Fibroblast of skin of left quadriceps (primary cell): ENCODE measurements around the gene USP3.

Experiments
- DNase-seq, 2 experiments: peaks; one replicate each; pipeline ENCODE4 v3.0.0-alpha.2; 2013; ENCODE audit warnings: low read depth in 2 of 2

The USP3 gene

DNA sequence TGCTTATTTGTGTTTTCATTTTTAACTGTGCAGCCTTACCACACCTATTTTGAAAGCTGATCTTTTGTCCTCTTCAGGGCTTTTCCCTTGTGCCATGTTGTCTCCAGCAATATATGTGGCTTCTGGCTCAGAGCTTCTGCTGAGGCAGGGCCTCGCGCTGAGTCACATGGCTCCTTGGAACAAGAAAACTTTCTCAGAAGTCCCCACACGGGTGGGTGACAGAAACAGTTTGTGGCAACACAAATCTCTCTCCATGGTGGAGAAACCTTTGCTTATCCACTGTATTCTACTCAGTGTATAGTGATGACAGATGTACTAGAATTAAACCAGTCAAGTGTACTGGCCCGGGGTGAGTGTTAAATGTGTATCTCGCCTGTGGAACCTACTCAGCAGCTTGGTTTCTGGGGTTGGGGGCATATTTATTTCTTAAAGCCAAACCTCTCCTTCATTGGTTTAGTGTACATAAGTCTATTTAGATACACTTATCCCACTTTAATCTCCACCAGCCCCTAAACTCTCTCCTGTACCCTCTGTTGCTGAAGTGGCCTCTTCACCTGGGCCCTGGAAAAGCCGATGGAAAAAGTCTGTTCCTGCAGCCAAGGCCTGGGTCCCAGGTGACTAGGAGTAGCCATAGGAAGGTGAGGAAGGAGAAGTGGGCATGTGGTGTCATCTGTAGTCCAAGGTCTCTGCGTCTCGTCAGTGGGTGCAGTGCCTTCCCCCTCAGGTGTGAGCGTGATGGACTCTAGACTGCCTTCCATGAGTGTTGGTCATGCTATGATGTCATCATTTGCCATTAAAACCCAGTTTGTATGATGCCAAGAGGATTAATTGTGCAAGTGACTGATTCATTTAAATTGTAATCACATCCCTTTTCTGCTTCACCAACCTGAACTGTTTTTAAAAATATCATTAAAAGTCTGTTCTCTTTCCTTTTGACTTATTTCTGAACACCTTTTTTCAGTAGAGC lies 89.6 kb downstream of the USP3 start:
- no peak for DNase-seq

- no peak for DNase-seq
These were observed 90.7 kb downstream of the USP3 start for GRCh38 chr15:63595065-63595464.

DNA sequence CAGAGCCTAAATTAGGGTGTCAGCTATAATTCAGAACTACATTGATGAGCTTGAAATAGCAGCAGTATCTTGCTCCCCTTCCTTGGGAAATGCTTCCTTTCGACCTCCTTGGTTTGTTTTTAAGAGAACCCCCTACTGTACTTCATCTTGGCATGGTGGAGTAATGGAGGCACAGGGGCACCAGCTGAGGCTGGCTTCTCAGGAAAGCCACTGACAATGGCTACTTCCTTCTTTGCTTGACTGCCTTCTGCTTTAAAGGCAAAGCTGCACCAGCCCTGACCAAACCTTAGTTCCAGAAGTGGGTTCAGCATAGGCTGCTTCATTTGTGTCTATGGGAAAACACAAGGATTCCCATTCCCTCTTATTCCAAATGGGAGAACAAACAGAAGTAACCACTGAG lies 91.3 kb downstream of the USP3 start:
- DNase-seq = no peak

DNA sequence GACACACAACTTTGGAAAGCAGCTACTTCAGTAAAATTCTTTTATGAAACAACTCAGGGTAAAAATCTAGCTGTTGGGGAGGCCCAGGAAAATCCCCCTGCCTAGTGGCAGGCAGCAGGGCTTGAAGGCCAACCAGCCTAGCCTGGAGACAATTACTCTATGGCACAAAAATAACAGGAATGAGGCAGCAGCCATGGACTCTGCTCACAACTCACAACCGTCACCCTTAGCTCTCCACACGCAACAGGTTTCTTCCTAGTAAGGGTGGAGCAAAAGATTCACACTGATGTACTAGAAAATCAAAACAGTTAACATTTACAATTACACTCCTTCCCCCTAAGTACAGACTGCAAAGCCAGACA lies 92.3 kb downstream of the USP3 start:
- no peak for DNase-seq

- DNase-seq = no peak
These were observed 92.8 kb downstream of the USP3 start, which contains the start of gene FBXL22 for GRCh38 chr15:63597038-63597790. TSS of gene FBXL22 (plus strand) at chr15:63597387. CDS start at chr15:63597393, 6 bp downstream.

- no peak for DNase-seq
These were observed 93.4 kb downstream of the USP3 start for GRCh38 chr15:63597821-63598220.

DNA sequence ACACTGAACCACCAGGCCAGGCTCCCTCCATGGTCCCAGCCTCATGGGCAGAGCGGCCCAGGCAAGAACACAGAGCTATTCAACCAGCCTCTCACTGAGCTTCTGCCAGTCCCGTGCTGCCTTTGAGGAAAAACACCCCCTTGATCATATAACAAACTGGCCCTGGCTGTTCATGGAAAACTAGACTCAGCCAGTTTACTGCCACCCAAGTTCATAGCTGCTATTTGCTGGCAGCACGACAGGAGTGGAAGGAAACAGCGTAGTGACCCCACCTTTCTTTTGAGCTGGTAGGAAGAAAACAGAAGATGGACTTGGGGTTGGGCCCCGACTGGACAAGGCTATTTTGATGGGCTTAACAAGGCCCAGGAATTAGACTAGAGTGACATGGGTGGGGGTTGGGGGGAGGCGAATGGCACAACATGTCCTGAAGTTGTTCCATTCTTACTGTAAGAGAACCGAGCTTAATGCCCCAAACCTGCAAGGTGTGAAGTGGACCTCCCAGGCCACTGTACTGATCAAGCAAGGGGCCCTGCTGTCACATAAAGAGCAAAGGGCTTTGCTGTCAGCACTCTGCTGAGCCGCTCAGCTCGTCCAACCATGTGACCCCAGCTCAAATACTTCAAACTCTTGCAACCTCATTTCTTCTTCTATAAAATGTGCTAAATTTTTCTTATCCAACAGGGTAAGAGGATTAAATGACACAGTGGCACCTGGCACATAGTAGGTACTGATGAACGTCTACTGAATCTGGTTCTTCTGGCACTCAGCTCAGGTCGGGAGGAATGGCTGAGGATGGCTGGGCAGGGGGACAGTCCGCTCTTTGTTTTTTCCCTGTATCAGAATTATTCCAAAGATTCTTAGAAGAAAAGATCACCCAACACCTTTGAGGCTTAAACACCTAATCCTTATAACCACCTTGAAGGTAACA lies 94.3 kb downstream of the USP3 start:
- DNase-seq = no peak

GRCh38 chr15:63599401-63600000 lies 95.1 kb downstream of the USP3 start:
- DNase-seq = no peak

DNA sequence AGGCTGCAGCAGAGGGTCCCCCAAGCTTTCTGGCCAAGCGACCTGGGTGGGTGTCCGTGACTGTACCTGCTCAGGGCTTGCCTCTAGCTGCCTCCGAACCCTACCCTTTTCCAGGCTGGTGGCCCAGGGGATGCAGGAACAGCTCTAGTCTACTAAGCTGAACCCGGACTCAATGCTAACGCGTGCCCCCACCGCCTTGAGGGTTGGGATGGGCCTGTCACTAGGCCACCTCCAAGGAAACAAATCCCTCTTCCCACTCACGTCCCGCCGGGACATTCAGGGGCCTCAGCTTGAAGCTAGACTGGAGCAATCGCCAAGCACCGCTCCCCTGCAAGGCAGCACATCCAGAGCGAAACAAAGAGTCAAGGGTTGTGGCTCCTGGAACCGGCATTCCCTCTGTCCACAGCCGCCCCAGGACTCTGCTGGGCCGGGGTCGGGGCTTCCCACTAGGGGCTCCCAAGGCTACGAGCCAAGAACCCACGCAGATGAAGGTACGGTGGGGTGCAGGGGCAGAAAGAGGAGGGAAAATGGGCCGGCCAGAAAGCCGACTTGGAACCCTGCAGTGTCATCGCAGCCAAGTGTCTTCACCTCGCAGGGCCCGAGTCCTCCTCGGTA lies 95.7 kb downstream of the USP3 start:
- DNase-seq = no peak

DNA sequence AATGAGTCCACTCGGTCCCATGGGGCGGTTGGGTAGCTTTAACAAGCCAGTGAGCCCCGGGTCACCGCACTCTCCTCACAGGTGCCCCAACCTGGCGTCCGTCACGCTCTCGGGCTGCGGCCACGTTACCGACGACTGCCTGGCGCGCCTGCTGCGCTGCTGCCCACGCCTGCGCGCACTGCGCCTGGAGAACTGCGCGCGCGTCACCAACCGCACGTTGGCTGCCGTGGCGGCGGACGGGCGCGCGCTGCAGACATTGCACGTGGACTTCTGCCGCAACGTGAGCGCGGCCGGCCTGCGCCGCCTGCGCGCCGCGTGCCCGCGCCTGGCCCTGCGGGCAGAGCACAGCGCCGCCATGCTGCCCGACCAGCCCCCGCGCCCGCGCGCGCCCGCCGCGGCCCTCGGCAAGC lies 96.2 kb downstream of the USP3 start:
- DNase-seq = peak; percentile 84 to 86

DNA sequence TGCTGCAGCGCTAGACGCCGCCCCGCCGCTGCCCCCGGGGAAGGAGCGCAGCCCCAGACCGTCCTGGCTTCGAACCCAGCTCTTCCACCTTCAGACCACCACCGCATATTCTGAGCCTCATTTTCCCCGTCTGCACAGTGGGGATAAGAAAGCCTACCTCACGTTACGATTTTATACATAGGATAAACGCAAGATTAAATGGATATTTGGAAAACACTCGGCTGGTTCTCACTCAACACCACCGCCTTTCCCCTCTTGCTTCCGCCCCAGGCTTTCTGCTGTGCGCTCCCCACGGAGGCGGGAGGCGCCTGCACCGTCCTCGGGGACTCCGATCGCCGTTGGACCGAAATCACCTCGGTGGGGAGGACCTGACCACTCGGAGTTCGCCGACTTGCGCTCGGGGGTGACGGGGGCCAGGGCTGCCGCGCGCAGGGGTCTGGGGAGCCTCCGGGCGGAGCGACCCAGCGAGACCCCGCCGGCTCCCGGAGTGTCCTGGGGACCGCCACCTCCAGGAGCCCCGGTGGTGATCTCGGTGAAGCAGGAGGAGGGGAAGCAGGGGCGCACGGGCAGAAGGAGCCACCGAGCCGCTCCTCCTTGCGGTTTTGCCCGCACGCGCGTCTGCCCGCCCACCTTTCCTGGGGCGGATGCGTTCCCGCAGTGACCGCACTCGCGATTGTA lies 96.8 kb downstream of the USP3 start:
- DNase-seq = no peak

DNA sequence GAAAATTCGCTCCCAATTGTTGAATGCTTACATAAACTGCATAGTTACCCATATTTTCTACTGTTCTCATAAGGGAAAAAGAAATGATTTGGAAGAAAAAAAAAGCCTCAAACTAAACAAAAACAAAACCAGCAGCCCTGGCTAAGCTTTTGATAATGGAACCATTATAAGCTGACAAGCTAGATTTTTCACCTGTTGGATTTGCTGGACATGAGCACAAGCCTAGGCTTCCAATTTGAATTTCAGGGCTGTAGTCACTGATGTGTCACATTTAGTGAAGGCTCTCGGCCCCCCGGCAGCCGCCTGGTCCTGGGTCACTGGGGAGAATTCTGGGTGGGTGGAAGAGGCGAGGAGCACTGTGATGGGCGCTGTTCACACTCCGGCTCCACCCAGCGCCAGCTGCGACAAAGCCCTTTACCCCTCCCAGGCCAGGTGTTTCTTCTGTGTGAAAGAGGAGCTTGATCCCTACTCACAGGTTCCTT lies 97.4 kb downstream of the USP3 start:
- no peak for DNase-seq

DNA sequence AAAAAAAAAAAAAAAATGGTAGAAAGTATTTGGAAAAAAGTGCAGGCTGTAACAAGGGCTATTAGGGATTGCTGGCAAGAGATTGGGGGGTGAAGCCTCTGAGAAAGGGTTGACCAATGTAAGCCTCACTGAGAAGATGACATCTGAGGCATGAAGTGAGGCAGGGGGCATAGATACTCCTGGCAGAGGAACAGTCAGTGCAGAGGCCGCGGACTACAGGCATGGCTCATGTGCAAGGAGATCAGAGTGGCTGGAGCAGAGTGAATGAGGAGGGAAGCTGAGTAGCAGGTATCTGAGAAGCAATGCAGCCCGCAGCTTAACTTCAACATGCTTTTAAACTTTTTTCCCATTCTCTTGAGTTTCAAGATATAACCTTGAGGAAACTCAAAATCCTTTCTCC lies 98.2 kb downstream of the USP3 start:
- DNase-seq = no peak

DNA sequence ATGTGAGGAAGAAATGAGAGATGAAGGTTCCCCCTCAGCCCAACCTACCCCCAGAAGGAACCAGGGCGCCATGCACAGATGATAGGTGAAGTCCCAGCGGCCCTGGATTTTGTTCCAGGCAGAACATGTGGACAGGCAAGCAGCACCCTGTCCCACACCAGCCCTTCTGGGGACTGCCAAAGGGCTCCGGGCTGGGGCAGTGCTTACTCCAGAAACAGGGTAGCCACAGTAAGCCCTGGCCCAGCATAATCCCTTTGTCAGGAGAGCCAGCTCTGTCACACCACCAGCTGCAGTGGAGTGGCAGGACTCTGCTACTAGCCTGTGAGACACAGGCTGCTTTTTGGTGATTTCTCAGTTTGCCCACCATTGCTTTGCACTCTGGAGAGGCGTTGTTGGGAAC lies 99.1 kb downstream of the USP3 start:
- DNase-seq = no peak

DNA sequence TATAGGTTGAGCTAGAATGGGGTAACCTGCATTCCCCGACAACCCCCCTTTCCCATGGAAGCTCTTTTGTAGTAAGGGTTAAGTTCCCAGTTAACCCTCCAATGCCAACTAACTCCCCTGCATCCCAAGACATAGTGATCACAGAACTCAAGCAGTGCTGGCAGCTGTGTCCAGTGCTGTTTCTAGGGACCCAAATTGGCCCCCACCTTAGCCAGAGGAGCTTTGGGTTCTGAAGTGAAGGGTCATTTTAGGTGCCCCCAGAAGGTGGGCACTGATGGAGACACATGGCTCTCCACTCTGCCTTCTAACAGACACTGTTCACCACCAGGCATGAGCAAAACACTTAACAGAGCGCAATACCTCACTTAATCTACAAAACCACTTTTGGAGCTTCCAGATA lies 99.9 kb downstream of the USP3 start:
- no peak for DNase-seq

DNA sequence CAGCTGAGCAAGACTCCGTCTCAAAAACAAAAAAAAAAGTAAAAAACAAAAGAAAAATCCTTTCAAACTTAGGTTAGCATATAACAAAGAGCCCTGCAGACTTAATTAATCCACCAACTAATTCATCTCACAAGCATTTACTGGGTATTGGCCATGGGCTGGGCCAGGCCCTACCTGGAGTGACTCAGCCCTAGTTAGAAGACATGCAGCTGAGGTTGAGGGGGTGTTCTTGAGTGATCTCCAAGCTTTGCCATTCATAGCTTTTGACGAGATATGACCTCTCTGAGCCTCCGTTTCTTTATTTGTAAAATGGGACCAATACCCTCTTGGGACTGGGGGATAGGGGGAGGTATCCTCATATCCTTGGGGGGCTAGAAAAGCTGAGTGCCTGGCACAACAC lies 100.6 kb downstream of the USP3 start:
- DNase-seq = no peak

DNA sequence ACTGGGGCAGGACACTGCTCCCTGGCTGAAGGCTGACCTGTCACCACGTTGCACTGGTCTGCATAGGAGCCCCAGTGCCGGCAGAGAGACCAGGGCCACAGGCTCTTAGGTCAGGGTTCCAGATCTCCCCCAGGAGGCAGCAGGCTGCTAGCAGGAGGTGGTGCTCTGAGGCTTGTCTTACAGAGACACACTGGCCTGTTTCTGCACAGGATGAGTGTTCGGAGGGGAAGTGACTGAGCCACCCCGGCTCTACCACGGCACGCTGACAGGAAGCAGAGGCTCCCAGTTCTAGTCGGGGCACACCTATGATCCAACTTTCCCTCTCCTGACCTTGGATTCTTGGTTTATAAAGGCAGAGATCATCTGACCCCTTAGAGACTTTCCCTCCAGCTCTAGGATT lies 101.4 kb downstream of the USP3 start:
- no peak for DNase-seq

DNA sequence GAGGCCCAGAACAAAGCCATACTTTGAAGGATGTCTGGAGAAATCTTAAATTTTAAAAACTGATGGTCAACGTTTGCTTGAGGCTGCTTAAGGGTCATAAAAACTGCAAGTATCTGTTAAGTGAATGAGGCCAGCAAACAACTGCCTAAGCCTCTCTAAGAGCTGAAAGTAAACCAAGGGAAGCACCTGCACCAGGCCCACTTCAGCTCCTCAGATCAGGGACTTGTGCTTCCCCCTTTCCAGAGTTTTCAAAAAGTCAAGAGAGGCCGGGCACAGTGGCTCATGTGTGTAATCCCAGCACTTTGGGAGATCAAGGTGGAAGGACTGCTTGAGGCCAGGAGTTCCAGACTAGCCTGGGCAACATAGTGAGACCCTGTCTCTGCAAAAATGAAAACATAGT lies 101.9 kb downstream of the USP3 start:
- no peak for DNase-seq

DNA sequence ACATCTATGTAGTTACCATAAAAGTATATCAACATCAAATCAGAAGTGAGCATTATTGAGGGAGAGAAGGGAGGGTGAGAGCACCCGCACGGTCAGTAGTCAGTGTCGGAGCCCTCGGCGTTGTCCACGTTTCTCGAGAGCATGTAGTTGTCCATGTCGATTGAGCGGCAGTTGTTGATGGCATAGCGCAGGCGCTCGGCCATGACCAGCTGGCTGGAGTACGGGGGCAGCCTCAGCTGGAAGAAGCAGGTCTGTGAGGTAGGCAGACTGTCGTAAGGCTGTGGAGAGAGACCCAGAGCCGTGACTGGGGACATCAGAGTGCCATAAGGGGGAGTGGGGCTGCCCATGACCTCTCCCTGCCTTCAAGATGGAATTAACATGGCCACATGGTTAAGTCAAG lies 104.6 kb downstream of the USP3 start:
- no peak for DNase-seq

DNA sequence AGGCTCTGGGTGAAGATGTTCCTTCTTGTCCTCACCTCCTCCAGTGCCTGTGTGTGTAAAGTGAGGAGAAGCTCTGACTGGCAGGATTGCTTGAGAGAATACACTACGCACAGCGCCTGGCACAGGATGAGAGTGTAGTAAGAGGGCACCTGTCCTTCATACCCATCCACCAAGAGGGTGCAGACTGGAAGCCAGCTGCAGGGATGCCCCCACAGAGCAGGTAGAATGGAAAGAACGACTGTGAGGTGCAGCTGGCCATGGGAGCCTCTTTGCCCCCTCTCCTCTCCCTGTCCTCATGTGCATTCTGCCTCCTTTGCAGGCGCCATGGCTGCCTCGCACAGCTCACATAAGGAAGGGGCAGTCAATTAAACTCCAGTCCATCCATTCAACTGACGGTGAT lies 105.1 kb downstream of the USP3 start:
- DNase-seq = no peak
